GM12872 (cell line): ENCODE results near the gene WDFY4.

Source experiments
- TF ChIP-seq, protein P1 (sequence below): IDR thresholded peaks from 3 replicates; pipeline ENCODE4 v1.5.1; 2011; ENCODE audit warnings: low read depth, mild to moderate bottlenecking, low read length, moderate library complexity; ENCODE audit not compliant: insufficient read depth

WDFY4 gene

GRCh38 chr10:48880016-48880705, 195.5 kb downstream of the WDFY4 start:
- TF ChIP-seq, protein P1, sequence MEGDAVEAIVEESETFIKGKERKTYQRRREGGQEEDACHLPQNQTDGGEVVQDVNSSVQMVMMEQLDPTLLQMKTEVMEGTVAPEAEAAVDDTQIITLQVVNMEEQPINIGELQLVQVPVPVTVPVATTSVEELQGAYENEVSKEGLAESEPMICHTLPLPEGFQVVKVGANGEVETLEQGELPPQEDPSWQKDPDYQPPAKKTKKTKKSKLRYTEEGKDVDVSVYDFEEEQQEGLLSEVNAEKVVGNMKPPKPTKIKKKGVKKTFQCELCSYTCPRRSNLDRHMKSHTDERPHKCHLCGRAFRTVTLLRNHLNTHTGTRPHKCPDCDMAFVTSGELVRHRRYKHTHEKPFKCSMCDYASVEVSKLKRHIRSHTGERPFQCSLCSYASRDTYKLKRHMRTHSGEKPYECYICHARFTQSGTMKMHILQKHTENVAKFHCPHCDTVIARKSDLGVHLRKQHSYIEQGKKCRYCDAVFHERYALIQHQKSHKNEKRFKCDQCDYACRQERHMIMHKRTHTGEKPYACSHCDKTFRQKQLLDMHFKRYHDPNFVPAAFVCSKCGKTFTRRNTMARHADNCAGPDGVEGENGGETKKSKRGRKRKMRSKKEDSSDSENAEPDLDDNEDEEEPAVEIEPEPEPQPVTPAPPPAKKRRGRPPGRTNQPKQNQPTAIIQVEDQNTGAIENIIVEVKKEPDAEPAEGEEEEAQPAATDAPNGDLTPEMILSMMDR, result no peak

- TF ChIP-seq, protein P1, result no peak
Measured at GRCh38 chr10:48881937-48882336, 197.3 kb downstream of the WDFY4 start.

- TF ChIP-seq, protein P1, result no peak
Measured at GRCh38 chr10:48882881-48883280, 198.2 kb downstream of the WDFY4 start.

DNA sequence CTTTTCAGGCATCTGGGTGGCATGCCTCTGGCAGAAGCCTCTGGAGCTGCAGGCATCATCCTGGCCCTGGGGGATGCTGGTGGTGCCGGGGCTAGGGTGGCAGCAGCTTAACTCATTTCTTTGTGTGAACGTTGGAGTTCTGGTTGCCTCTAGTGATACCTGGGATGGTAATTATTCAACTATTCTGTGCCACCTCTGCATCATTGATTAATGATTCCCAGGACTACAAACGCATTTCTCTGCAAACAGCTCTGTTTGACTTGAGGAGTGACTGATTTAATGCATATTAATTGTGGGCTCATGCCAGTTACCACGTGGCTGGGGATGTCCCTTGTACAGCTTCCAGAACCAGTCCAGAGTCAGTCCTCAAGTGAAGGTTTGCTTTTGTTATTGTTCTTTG, 199.0 kb downstream of the WDFY4 start:
- TF ChIP-seq, protein P1, result no peak

GRCh38 chr10:48884179-48885045, 199.7 kb downstream of the WDFY4 start:
- TF ChIP-seq, protein P1, result no peak

GRCh38 chr10:48885376-48885775, 200.7 kb downstream of the WDFY4 start:
- TF ChIP-seq, protein P1, result peak; percentile 22; the same call in 1 of the 3 replicates

- TF ChIP-seq, protein P1, result no peak
Measured at GRCh38 chr10:48887982-48888381, 203.3 kb downstream of the WDFY4 start.
